ENCODE measurements around the gene TAAR1.
"Not testable (repeated sequence)": the region's sequence is repeated elsewhere in the genome, so short reads cannot be mapped to it uniquely, and the experiment has no call there.

Gene TAAR1

GRCh38 chr6:132661906-132662305, 2.9 kb upstream of the TAAR1 start:
- Histone ChIP-seq H3K27ac (ENCODE audit: low read depth, low read length) (no peak overlapping the region), H3K4me3 (ENCODE audit: low read depth in 1 of 2, low read length in 2 of 2) (no peak overlapping the region), H3K36me3 (ENCODE audit: insufficient read depth, low read length) (no peaks in the 10 kb centered on the region), H3K9ac (ENCODE audit: low read length) (no peak overlapping the region), H3K27me3 (ENCODE audit: control insufficient read depth in 1 of 2, insufficient read depth in 2 of 2, low read length in 2 of 2) (no peaks in the 10 kb centered on the region), H3K4me1 (ENCODE audit: insufficient read depth, low read length) (no peaks in the 10 kb centered on the region), H3K9me3 (ENCODE audit: low read length) (no peaks in the 10 kb centered on the region)

- no peak overlapping the region for H3K27ac ChIP-seq (ENCODE audit: low read depth, low read length)
- H3K27me3 ChIP-seq (ENCODE audit: control insufficient read depth in 1 of 2, insufficient read depth in 2 of 2, low read length in 2 of 2): no peaks in the 10 kb centered on the region
- no peaks in the 10 kb centered on the region for H3K4me1 ChIP-seq (ENCODE audit: insufficient read depth, low read length)
- H3K9me3 ChIP-seq (ENCODE audit: low read length): no peaks in the 10 kb centered on the region
- H3K36me3 ChIP-seq (ENCODE audit: insufficient read depth, low read length): no peaks in the 10 kb centered on the region
- no peak overlapping the region for H3K4me3 ChIP-seq (ENCODE audit: low read depth in 1 of 2, low read length in 2 of 2)
- H3K9ac ChIP-seq (ENCODE audit: low read length): no peak overlapping the region
Measured at GRCh38 chr6:132651062-132651461, 7.9 kb downstream of the TAAR1 start.

GRCh38 chr6:132650429-132650828, 8.6 kb downstream of the TAAR1 start:
- Histone ChIP-seq H3K9ac (ENCODE audit: low read length) (no peak overlapping the region), H3K4me3 (ENCODE audit: low read depth in 1 of 2, low read length in 2 of 2) (no peak overlapping the region), H3K9me3 (ENCODE audit: low read length) (no peaks in the 10 kb centered on the region), H3K27ac (ENCODE audit: low read depth, low read length) (no peak overlapping the region), H3K27me3 (ENCODE audit: control insufficient read depth in 1 of 2, insufficient read depth in 2 of 2, low read length in 2 of 2) (no peaks in the 10 kb centered on the region), H3K36me3 (ENCODE audit: insufficient read depth, low read length) (no peaks in the 10 kb centered on the region), H3K4me1 (ENCODE audit: insufficient read depth, low read length) (no peaks in the 10 kb centered on the region)

GRCh38 chr6:132648828-132649227, 10.2 kb downstream of the TAAR1 start:
- no peaks in the 10 kb centered on the region for H3K27me3 ChIP-seq (ENCODE audit: control insufficient read depth in 1 of 2, insufficient read depth in 2 of 2, low read length in 2 of 2)
- H3K27ac ChIP-seq (ENCODE audit: low read depth, low read length): no peak overlapping the region
- H3K9ac ChIP-seq (ENCODE audit: low read length): no peak overlapping the region
- no peaks in the 10 kb centered on the region for H3K9me3 ChIP-seq (ENCODE audit: low read length)
- no peaks in the 10 kb centered on the region for H3K4me1 ChIP-seq (ENCODE audit: insufficient read depth, low read length)
- H3K4me3 ChIP-seq (ENCODE audit: low read depth in 1 of 2, low read length in 2 of 2): no peak overlapping the region
- H3K36me3 ChIP-seq (ENCODE audit: insufficient read depth, low read length): no peaks in the 10 kb centered on the region

GRCh38 chr6:132648356-132648755, 10.6 kb downstream of the TAAR1 start:
- no peak overlapping the region for H3K9ac ChIP-seq (ENCODE audit: low read length)
- no peak overlapping the region for H3K4me3 ChIP-seq (ENCODE audit: low read depth in 1 of 2, low read length in 2 of 2)
- no peaks in the 10 kb centered on the region for H3K9me3 ChIP-seq (ENCODE audit: low read length)
- H3K4me1 ChIP-seq (ENCODE audit: insufficient read depth, low read length): no peaks in the 10 kb centered on the region
- no peak overlapping the region for H3K27ac ChIP-seq (ENCODE audit: low read depth, low read length)
- no peaks in the 10 kb centered on the region for H3K27me3 ChIP-seq (ENCODE audit: control insufficient read depth in 1 of 2, insufficient read depth in 2 of 2, low read length in 2 of 2)
- no peaks in the 10 kb centered on the region for H3K36me3 ChIP-seq (ENCODE audit: insufficient read depth, low read length)

GRCh38 chr6:132643547-132643946, 15.4 kb downstream of the TAAR1 start:
- Histone ChIP-seq H3K9me3 (ENCODE audit: low read length) (no peaks in the 10 kb centered on the region), H3K4me1 (ENCODE audit: insufficient read depth, low read length) (no peaks in the 10 kb centered on the region), H3K36me3 (ENCODE audit: insufficient read depth, low read length) (no peaks in the 10 kb centered on the region), H3K9ac (ENCODE audit: low read length) (no peak overlapping the region), H3K27ac (ENCODE audit: low read depth, low read length) (no peak overlapping the region), H3K4me3 (ENCODE audit: low read depth in 1 of 2, low read length in 2 of 2) (no peak overlapping the region), H3K27me3 (ENCODE audit: control insufficient read depth in 1 of 2, insufficient read depth in 2 of 2, low read length in 2 of 2) (no peaks in the 10 kb centered on the region)

GRCh38 chr6:132637135-132637534, 21.8 kb downstream of the TAAR1 start:
- H3K9me3 ChIP-seq (ENCODE audit: low read length); H3K4me1 ChIP-seq (ENCODE audit: insufficient read depth, low read length); H3K27me3 ChIP-seq (ENCODE audit: control insufficient read depth in 1 of 2, insufficient read depth in 2 of 2, low read length in 2 of 2); H3K9ac ChIP-seq (ENCODE audit: low read length); H3K36me3 ChIP-seq (ENCODE audit: insufficient read depth, low read length); H3K27ac ChIP-seq (ENCODE audit: low read depth, low read length); H3K4me3 ChIP-seq (ENCODE audit: low read depth in 1 of 2, low read length in 2 of 2): not testable (repeated sequence)

- H3K36me3 ChIP-seq (ENCODE audit: insufficient read depth, low read length); H3K9ac ChIP-seq (ENCODE audit: low read length); H3K27ac ChIP-seq (ENCODE audit: low read depth, low read length); H3K4me3 ChIP-seq (ENCODE audit: low read depth in 1 of 2, low read length in 2 of 2); H3K27me3 ChIP-seq (ENCODE audit: control insufficient read depth in 1 of 2, insufficient read depth in 2 of 2, low read length in 2 of 2); H3K9me3 ChIP-seq (ENCODE audit: low read length); H3K4me1 ChIP-seq (ENCODE audit: insufficient read depth, low read length): not testable (repeated sequence)
Measured at GRCh38 chr6:132635906-132636305, 23.1 kb downstream of the TAAR1 start.

- not testable (repeated sequence) for H3K9ac ChIP-seq (ENCODE audit: low read length); H3K4me1 ChIP-seq (ENCODE audit: insufficient read depth, low read length); H3K27me3 ChIP-seq (ENCODE audit: control insufficient read depth in 1 of 2, insufficient read depth in 2 of 2, low read length in 2 of 2); H3K36me3 ChIP-seq (ENCODE audit: insufficient read depth, low read length); H3K27ac ChIP-seq (ENCODE audit: low read depth, low read length); H3K4me3 ChIP-seq (ENCODE audit: low read depth in 1 of 2, low read length in 2 of 2); H3K9me3 ChIP-seq (ENCODE audit: low read length)
Measured at GRCh38 chr6:132635288-132635687, 23.7 kb downstream of the TAAR1 start.

GRCh38 chr6:132634796-132635195, 24.2 kb downstream of the TAAR1 start:
- Histone ChIP-seq H3K27me3 (ENCODE audit: control insufficient read depth in 1 of 2, insufficient read depth in 2 of 2, low read length in 2 of 2) (no peaks in the 10 kb centered on the region), H3K9ac (ENCODE audit: low read length) (no peak overlapping the region), H3K27ac (ENCODE audit: low read depth, low read length) (no peak overlapping the region), H3K36me3 (ENCODE audit: insufficient read depth, low read length) (no peaks in the 10 kb centered on the region), H3K4me3 (ENCODE audit: low read depth in 1 of 2, low read length in 2 of 2) (no peak overlapping the region), H3K4me1 (ENCODE audit: insufficient read depth, low read length) (no peaks in the 10 kb centered on the region), H3K9me3 (ENCODE audit: low read length) (no peaks in the 10 kb centered on the region)

GRCh38 chr6:132633362-132633761, 25.6 kb downstream of the TAAR1 start:
- no peaks in the 10 kb centered on the region for H3K27me3 ChIP-seq (ENCODE audit: control insufficient read depth in 1 of 2, insufficient read depth in 2 of 2, low read length in 2 of 2)
- H3K27ac ChIP-seq (ENCODE audit: low read depth, low read length): no peak overlapping the region
- H3K9ac ChIP-seq (ENCODE audit: low read length): no peak overlapping the region
- H3K4me1 ChIP-seq (ENCODE audit: insufficient read depth, low read length): no peaks in the 10 kb centered on the region
- H3K36me3 ChIP-seq (ENCODE audit: insufficient read depth, low read length): no peaks in the 10 kb centered on the region
- no peaks in the 10 kb centered on the region for H3K9me3 ChIP-seq (ENCODE audit: low read length)
- H3K4me3 ChIP-seq (ENCODE audit: low read depth in 1 of 2, low read length in 2 of 2): no peak overlapping the region

- Histone ChIP-seq H3K27ac (ENCODE audit: low read depth, low read length) (no peak within 1 kb of the TSS), H3K27me3 (ENCODE audit: control insufficient read depth in 1 of 2, insufficient read depth in 2 of 2, low read length in 2 of 2) (no peaks in the 10 kb centered on the region), H3K4me3 (ENCODE audit: low read depth in 1 of 2, low read length in 2 of 2) (no peak within 1 kb of the TSS), H3K36me3 (ENCODE audit: insufficient read depth, low read length) (no peaks in the 10 kb centered on the region), H3K9me3 (ENCODE audit: low read length) (no peaks in the 10 kb centered on the region), H3K4me1 (ENCODE audit: insufficient read depth, low read length) (no peaks in the 10 kb centered on the region), H3K9ac (ENCODE audit: low read length) (no peak within 1 kb of the TSS)
Measured at GRCh38 chr6:132624175-132624574, 34.8 kb downstream of the TAAR1 start, which contains the start of gene TAAR2. Gene TAAR2 (minus strand): TSS chr6:132624275. CDS start chr6:132624275, 0 bp downstream.

Measured in muscle layer of colon (tissue), 2 donors.